ENCODE measurements around the gene NPAS1. TPM values are rescaled to one million over a fixed set of nuclear protein-coding genes. Genes with fewer than 3 reads are reported as not detected.
"Not testable (repeated sequence)": the region's sequence is repeated elsewhere in the genome, so short reads cannot be mapped to it uniquely, and the experiment has no call there.

NPAS1 gene
- total RNA-seq, 1 donor from 2014 or later = 1.7 TPM

DNA sequence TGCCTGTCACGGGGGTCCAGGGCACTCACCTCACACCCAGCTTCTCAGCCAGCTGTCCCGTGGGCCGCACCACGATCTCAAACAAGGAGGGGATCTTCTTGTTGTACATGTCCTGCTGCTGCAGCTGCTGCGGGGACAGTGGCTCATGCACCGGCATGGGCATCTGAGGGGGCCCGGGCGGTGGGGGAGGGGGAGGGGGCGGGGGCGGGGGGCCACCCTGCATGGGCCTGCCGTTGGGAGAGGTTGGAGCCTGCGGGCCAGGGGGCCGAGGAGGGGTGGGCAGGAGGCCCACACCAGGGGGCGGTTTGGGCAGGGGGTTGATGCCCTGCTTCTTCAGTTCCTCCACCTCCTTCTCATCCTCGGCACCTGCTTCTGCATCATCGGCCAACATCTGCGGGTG is 52.7 kb downstream of the NPAS1 start:
- Mint-ChIP-seq H3K27me3 (ENCODE audit: unreplicated experiment) (peaks cover 8% of the 10 kb centered on the region), H3K4me1 (ENCODE audit: low read depth, unreplicated experiment) (peaks cover 9% of the 10 kb centered on the region), H3K27ac (ENCODE audit: unreplicated experiment) (no peak overlapping the region), H3K4me3 (ENCODE audit: unreplicated experiment) (no peak overlapping the region), H3K9me3 (ENCODE audit: unreplicated experiment) (peaks cover 11% of the 10 kb centered on the region), H3K36me3 (ENCODE audit: unreplicated experiment) (no peaks in the 10 kb centered on the region)
- TF ChIP-seq, protein P1, sequence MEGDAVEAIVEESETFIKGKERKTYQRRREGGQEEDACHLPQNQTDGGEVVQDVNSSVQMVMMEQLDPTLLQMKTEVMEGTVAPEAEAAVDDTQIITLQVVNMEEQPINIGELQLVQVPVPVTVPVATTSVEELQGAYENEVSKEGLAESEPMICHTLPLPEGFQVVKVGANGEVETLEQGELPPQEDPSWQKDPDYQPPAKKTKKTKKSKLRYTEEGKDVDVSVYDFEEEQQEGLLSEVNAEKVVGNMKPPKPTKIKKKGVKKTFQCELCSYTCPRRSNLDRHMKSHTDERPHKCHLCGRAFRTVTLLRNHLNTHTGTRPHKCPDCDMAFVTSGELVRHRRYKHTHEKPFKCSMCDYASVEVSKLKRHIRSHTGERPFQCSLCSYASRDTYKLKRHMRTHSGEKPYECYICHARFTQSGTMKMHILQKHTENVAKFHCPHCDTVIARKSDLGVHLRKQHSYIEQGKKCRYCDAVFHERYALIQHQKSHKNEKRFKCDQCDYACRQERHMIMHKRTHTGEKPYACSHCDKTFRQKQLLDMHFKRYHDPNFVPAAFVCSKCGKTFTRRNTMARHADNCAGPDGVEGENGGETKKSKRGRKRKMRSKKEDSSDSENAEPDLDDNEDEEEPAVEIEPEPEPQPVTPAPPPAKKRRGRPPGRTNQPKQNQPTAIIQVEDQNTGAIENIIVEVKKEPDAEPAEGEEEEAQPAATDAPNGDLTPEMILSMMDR (IDR thresholded peaks at IDR 0.05; ENCODE audit: partially characterized antibody, unreplicated experiment) = no peak
- DNase-seq = no peak

DNA sequence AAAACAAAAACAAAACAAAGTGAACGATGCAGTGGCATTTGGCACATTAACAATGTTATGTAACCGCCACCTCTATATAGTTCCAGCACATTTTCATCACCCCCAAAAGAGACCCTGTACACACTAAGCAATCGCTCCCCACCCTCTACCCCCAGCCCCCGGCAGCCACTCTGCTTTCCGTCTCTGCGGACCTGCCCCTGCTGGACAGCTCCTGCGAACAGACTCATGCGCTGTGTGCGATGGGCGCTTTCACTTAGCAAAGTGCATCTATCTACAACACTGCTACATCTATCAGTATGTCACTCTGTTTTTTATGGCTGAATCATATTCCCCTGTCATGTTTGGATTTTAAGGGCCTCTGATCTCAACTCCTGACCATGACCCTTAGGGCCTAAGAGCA is 53.9 kb downstream of the NPAS1 start:
- Mint-ChIP-seq H3K27ac (ENCODE audit: unreplicated experiment) (no peak overlapping the region), H3K4me3 (ENCODE audit: unreplicated experiment) (no peak overlapping the region)
- TF ChIP-seq, protein P1 (IDR thresholded peaks at IDR 0.05; ENCODE audit: partially characterized antibody, unreplicated experiment) = no peak

DNA sequence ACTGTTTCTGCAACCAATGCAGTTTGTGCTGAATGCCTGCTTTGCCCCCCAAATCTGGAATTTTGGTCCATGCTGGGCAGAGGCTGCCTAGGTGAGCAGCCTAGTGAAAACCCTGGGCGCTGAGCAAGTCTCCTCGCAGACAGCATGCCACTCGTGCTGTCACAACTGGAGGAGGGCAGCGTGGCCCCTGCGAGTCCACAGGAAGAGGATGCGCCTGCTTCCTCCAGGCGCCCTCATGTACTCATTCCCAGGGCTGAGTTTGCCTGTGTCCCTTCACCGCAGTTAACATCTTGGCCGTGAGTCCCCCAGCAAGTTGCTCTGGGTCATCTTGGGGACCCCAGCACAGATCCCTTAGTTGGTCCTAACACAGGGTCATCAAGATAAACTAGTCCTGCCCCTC is 55.0 kb downstream of the NPAS1 start:
- H3K27me3 Mint-ChIP-seq (ENCODE audit: unreplicated experiment) = peaks cover 6% of the 10 kb centered on the region
- DNase-seq = no peak
- H3K4me1 Mint-ChIP-seq (ENCODE audit: low read depth, unreplicated experiment) = peaks cover 7% of the 10 kb centered on the region
- TF ChIP-seq, protein P1 (IDR thresholded peaks at IDR 0.05; ENCODE audit: partially characterized antibody, unreplicated experiment) = no peak
- no peak overlapping the region for H3K4me3 Mint-ChIP-seq (ENCODE audit: unreplicated experiment)
- H3K36me3 Mint-ChIP-seq (ENCODE audit: unreplicated experiment) = no peaks in the 10 kb centered on the region
- peaks cover 11% of the 10 kb centered on the region for H3K9me3 Mint-ChIP-seq (ENCODE audit: unreplicated experiment)
- no peak overlapping the region for H3K27ac Mint-ChIP-seq (ENCODE audit: unreplicated experiment)

More for the DNA sequence above, 53.9 kb downstream of the NPAS1 start:
- peaks cover 9% of the 10 kb centered on the region for H3K4me1 Mint-ChIP-seq (ENCODE audit: low read depth, unreplicated experiment)
- H3K36me3 Mint-ChIP-seq (ENCODE audit: unreplicated experiment) = no peaks in the 10 kb centered on the region
- peaks cover 11% of the 10 kb centered on the region for H3K9me3 Mint-ChIP-seq (ENCODE audit: unreplicated experiment)
- peaks cover 8% of the 10 kb centered on the region for H3K27me3 Mint-ChIP-seq (ENCODE audit: unreplicated experiment)
- DNase-seq = no peak

DNA sequence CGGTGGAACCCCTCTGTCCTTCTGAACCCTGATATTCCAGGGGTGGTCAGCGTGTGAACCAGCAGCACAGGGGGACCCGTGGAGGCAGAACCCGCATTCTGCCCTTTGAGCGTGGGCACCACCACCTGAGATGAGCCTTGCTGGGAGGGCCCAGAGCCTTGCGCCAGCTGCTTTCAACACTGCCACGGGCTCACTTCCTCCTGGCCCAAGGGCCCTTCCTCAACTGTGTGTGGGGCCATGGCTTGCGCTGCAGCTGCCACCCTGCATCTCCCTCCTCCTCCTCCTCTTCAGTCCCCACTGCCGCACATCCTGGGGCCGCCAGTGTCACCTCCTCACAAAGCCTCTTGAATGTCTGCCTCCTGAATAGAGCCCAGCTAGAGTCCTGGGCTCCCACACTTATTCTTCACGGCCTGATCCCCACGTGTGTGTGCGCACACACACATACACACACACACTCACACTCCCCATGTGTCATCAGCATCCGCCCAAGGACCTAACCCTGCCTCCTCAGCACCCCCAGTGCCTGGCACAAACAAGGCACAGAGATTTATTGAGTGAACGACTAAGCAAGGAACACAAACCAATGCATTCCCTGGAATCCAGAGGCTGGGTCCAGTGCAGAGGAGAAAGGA is 55.7 kb downstream of the NPAS1 start:
- H3K36me3 Mint-ChIP-seq (ENCODE audit: unreplicated experiment) = no peaks in the 10 kb centered on the region

DNA sequence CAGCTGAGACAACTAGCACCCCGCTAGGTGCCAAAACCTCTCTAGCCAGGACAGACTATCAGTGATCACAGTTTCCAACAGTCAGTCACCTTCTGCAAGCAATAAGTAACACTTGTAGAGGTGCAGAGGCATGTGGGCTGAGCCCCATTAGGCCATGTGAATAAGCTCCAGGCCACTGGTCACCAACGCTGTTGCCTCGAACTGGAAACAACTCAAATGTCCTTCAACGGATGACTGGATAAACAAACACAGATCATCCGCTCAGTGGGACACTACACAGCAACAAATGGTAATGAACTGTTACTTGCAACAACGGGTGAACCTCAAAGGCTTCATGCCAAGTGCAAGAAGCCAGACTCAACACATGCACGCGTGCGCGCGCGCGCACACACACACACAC is 56.3 kb downstream of the NPAS1 start:
- Mint-ChIP-seq H3K27ac (ENCODE audit: unreplicated experiment) (peak overlapping the region; percentile 28), H3K36me3 (ENCODE audit: unreplicated experiment) (no peaks in the 10 kb centered on the region), H3K9me3 (ENCODE audit: unreplicated experiment) (peaks cover 8% of the 10 kb centered on the region), H3K4me1 (ENCODE audit: low read depth, unreplicated experiment) (peaks cover 10% of the 10 kb centered on the region), H3K4me3 (ENCODE audit: unreplicated experiment) (no peak overlapping the region), H3K27me3 (ENCODE audit: unreplicated experiment) (peaks cover 3% of the 10 kb centered on the region)
- TF ChIP-seq, protein P1 (IDR thresholded peaks at IDR 0.05; ENCODE audit: partially characterized antibody, unreplicated experiment) = no peak
- DNase-seq = no peak

More for the DNA sequence above, 55.7 kb downstream of the NPAS1 start:
- TF ChIP-seq, protein P1 (IDR thresholded peaks at IDR 0.05; ENCODE audit: partially characterized antibody, unreplicated experiment) = no peak
- DNase-seq = no peak
- Mint-ChIP-seq H3K4me1 (ENCODE audit: low read depth, unreplicated experiment) (peaks cover 8% of the 10 kb centered on the region), H3K9me3 (ENCODE audit: unreplicated experiment) (peaks cover 11% of the 10 kb centered on the region), H3K4me3 (ENCODE audit: unreplicated experiment) (no peak overlapping the region), H3K27ac (ENCODE audit: unreplicated experiment) (peak overlapping the region; percentile 70), H3K27me3 (ENCODE audit: unreplicated experiment) (peaks cover 6% of the 10 kb centered on the region)

DNA sequence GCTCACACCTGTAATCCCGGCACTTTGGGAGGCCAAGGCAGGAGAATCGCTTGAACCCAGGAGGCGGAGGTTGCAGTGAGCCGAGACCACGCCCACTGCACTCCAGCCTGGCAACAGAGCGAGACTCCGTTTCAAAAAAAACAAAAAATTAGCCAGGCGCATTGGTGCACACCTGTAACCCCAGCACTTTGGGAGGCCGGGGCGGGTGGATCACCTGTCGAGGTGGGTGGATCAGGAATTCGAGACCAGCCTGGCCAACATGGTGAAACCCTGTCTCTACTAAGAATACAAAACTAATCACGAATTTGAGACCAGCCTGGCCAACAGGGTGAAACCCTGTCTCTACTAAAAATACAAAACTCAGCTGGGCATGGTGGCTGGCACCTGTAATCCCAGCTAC is 58.7 kb downstream of the NPAS1 start:
- not testable (repeated sequence) for H3K9me3 Mint-ChIP-seq (ENCODE audit: unreplicated experiment); H3K27ac Mint-ChIP-seq (ENCODE audit: unreplicated experiment); H3K27me3 Mint-ChIP-seq (ENCODE audit: unreplicated experiment); DNase-seq; H3K4me3 Mint-ChIP-seq (ENCODE audit: unreplicated experiment); H3K36me3 Mint-ChIP-seq (ENCODE audit: unreplicated experiment)
- peaks cover 11% of the 10 kb centered on the region for H3K4me1 Mint-ChIP-seq (ENCODE audit: low read depth, unreplicated experiment)
